ENCODE measurements around the gene TERB2. TPM values are rescaled to one million over a fixed set of nuclear protein-coding genes. Genes with fewer than 3 reads are reported as not detected.

The TERB2 gene
- polyA plus RNA-seq, 1 donor (not counting 4 experiments of a cell fraction or from before 2014, with no cell fraction given), result not detected

GRCh38 chr15:45026651-45027190, 70.2 kb downstream of the TERB2 start:
- Histone ChIP-seq H3K79me2 (ENCODE audit: control insufficient read depth, insufficient read depth, low read length) (peaks cover 4% of the 10 kb centered on the region), H3K9me1 (ENCODE audit: control insufficient read depth, extremely low read depth, insufficient read depth, low read length) (no peaks in the 10 kb centered on the region), H3K9ac (ENCODE audit: control insufficient read depth, extremely low read depth, insufficient read depth, low read length) (no peak overlapping the region), H3K27me3 (ENCODE audit: control insufficient read depth, extremely low read depth, insufficient read depth, low read length) (no peaks in the 10 kb centered on the region), H3K36me3 (ENCODE audit: control insufficient read depth in 2 of 2, extremely low read depth in 1 of 2, insufficient read depth in 2 of 2, low read length in 2 of 2) (peaks cover 3 to 5% of the 10 kb centered on the region in 2 experiments), H4K20me1 (ENCODE audit: control insufficient read depth, extremely low read depth, insufficient read depth, low read length) (no peaks in the 10 kb centered on the region), H3K4me1 (ENCODE audit: control insufficient read depth, extremely low read depth, insufficient read depth, low read length) (peaks cover 10% of the 10 kb centered on the region), H3K9me3 (ENCODE audit: control insufficient read depth, low read depth, low read length) (no peaks in the 10 kb centered on the region), H3K4me3 (ENCODE audit: control insufficient read depth in 2 of 3, extremely low read depth in 1 of 3, insufficient read depth in 2 of 3, low read depth in 1 of 3, low read length in 3 of 3) (no peak overlapping the region), H3K4me2 (ENCODE audit: control insufficient read depth, extremely low read depth, insufficient read depth, low read depth, low read length) (no peak overlapping the region), H3K27ac (ENCODE audit: control insufficient read depth, insufficient read depth, low read length) (no peak overlapping the region), H2AFZ (ENCODE audit: control insufficient read depth, low read length) (no peak overlapping the region)
- DNase-seq (ENCODE audit: low read depth, low spot score), result no peak
- dilution Hi-C loops (cut with MboI; ENCODE audit: extremely low pct_ligation_motif_present, low sequenced_read_pairs), result no loop called here
- FAIRE-seq, result no peak
- TF ChIP-seq EZH2 (IDR thresholded peaks at IDR 0.05; ENCODE audit: low read length), result no peak
- TF ChIP-seq, protein P1, sequence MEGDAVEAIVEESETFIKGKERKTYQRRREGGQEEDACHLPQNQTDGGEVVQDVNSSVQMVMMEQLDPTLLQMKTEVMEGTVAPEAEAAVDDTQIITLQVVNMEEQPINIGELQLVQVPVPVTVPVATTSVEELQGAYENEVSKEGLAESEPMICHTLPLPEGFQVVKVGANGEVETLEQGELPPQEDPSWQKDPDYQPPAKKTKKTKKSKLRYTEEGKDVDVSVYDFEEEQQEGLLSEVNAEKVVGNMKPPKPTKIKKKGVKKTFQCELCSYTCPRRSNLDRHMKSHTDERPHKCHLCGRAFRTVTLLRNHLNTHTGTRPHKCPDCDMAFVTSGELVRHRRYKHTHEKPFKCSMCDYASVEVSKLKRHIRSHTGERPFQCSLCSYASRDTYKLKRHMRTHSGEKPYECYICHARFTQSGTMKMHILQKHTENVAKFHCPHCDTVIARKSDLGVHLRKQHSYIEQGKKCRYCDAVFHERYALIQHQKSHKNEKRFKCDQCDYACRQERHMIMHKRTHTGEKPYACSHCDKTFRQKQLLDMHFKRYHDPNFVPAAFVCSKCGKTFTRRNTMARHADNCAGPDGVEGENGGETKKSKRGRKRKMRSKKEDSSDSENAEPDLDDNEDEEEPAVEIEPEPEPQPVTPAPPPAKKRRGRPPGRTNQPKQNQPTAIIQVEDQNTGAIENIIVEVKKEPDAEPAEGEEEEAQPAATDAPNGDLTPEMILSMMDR (optimal IDR thresholded peaks at IDR 0.05 in 1 of 3, IDR thresholded peaks at IDR 0.05 in 1 of 3, conservative IDR thresholded peaks at IDR 0.05 in 1 of 3; ENCODE audit: extremely low read depth in 1 of 3, insufficient read depth in 2 of 3, low read length in 3 of 3), result no peak

DNA sequence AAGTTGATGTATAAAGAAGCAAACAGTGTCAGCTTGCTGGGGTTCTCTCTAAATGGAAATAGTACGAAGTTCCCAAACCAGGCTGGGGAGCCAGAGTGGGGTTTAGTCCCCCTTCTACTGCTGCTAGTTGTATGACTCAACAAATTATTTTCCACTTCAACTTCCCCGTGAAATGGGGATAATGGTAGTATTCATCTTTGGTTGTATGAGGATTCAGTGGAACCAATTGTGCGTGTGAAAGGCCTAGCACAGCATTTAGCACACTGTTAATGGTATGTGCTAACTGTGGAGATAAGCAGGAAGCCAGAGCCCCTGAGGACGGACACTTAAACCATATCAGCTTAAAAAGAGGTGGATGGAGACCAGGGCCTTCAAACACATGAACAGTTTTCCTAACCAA, 70.7 kb downstream of the TERB2 start:
- dilution Hi-C loops (cut with MboI; ENCODE audit: extremely low pct_ligation_motif_present, low sequenced_read_pairs), result no loop called here
- no peak for FAIRE-seq

More for the DNA sequence above, 70.7 kb downstream of the TERB2 start:
- Histone ChIP-seq H3K27ac (ENCODE audit: control insufficient read depth, insufficient read depth, low read length) (no peak overlapping the region), H3K9me3 (ENCODE audit: control insufficient read depth, low read depth, low read length) (no peaks in the 10 kb centered on the region), H3K79me2 (ENCODE audit: control insufficient read depth, insufficient read depth, low read length) (peaks cover 4% of the 10 kb centered on the region), H3K27me3 (ENCODE audit: control insufficient read depth, extremely low read depth, insufficient read depth, low read length) (no peaks in the 10 kb centered on the region), H3K4me2 (ENCODE audit: control insufficient read depth, extremely low read depth, insufficient read depth, low read depth, low read length) (no peak overlapping the region), H3K9ac (ENCODE audit: control insufficient read depth, extremely low read depth, insufficient read depth, low read length) (no peak overlapping the region), H4K20me1 (ENCODE audit: control insufficient read depth, extremely low read depth, insufficient read depth, low read length) (no peaks in the 10 kb centered on the region), H2AFZ (ENCODE audit: control insufficient read depth, low read length) (no peak overlapping the region), H3K4me1 (ENCODE audit: control insufficient read depth, extremely low read depth, insufficient read depth, low read length) (peaks cover 10% of the 10 kb centered on the region), H3K4me3 (ENCODE audit: control insufficient read depth in 2 of 3, extremely low read depth in 1 of 3, insufficient read depth in 2 of 3, low read depth in 1 of 3, low read length in 3 of 3) (no peak overlapping the region), H3K9me1 (ENCODE audit: control insufficient read depth, extremely low read depth, insufficient read depth, low read length) (no peaks in the 10 kb centered on the region), H3K36me3 (ENCODE audit: control insufficient read depth in 2 of 2, extremely low read depth in 1 of 2, insufficient read depth in 2 of 2, low read length in 2 of 2) (peaks cover 3 to 5% of the 10 kb centered on the region in 2 experiments)
- DNase-seq (ENCODE audit: low read depth, low spot score), result no peak
- TF ChIP-seq, protein P1 (optimal IDR thresholded peaks at IDR 0.05 in 1 of 3, IDR thresholded peaks at IDR 0.05 in 1 of 3, conservative IDR thresholded peaks at IDR 0.05 in 1 of 3; ENCODE audit: extremely low read depth in 1 of 3, insufficient read depth in 2 of 3, low read length in 3 of 3), result no peak
- no peak for TF ChIP-seq EZH2 (IDR thresholded peaks at IDR 0.05; ENCODE audit: low read length)

Small RNA genes within 50 kb of the gene (small RNA-seq; reads per million reads assigned to genes)
- gene RNU1-78P (ENCODE audit: insufficient read length in 3 of 3, low read depth in 3 of 3, low replicate concordance in 1 of 3) (0 reads per million in 3 experiments), gene RNU6-1108P (ENCODE audit: insufficient read length in 3 of 3, low read depth in 3 of 3, low replicate concordance in 1 of 3) (0 reads per million in 3 experiments), gene RNU6-1332P (ENCODE audit: insufficient read length in 3 of 3, low read depth in 3 of 3, low replicate concordance in 1 of 3) (0 reads per million in 3 experiments), gene RNU6-966P (ENCODE audit: insufficient read length in 3 of 3, low read depth in 3 of 3, low replicate concordance in 1 of 3) (0 to 1.3 (median 0.50) reads per million in 3 experiments)

Other genes with a start within 250 kb of the TERB2 start
- gene PATL2, start 245.4 kb upstream of the TERB2 start, polyA plus RNA-seq, result 0.15 to 1.0 TPM (median 0.46 TPM) in 3 replicates
- gene B2M, start 245.2 kb upstream of the TERB2 start, polyA plus RNA-seq, result 2,930 to 4,328 TPM (median 3,098 TPM) in 3 replicates
- 6.2 to 11.0 TPM (median 9.3 TPM) in 3 replicates for gene TRIM69, start 220.2 kb upstream of the TERB2 start, polyA plus RNA-seq
- 43.9 to 51.3 TPM (median 46.7 TPM) in 3 replicates for gene SORD, start 66.5 kb downstream of the TERB2 start, polyA plus RNA-seq
- 0.31 to 0.75 TPM (median 0.31 TPM) in 3 replicates for gene DUOX2, start 157.5 kb downstream of the TERB2 start, polyA plus RNA-seq
- not detected in 3 replicates for gene DUOXA2, start 157.6 kb downstream of the TERB2 start, polyA plus RNA-seq
- gene DUOXA1, start 173.2 kb downstream of the TERB2 start, polyA plus RNA-seq, result 14.1 to 37.2 TPM (median 15.1 TPM) in 3 replicates
- gene DUOX1, start 173.3 kb downstream of the TERB2 start, polyA plus RNA-seq, result 13.6 to 32.5 TPM (median 16.3 TPM) in 3 replicates
- gene SHF, start 231.3 kb downstream of the TERB2 start, polyA plus RNA-seq, result 0.24 to 0.57 TPM (median 0.26 TPM) in 3 replicates